HG03565 (cell line): ENCODE data around the gene CREG2.

Experiments
- ATAC-seq: cut with Tn5 transposase; IDR thresholded peaks from one replicate; pipeline ENCODE4 v1.9.1; 2021; ENCODE audit warnings: mild to moderate bottlenecking, moderate library complexity; ENCODE audit not compliant: unreplicated experiment

The CREG2 gene

DNA sequence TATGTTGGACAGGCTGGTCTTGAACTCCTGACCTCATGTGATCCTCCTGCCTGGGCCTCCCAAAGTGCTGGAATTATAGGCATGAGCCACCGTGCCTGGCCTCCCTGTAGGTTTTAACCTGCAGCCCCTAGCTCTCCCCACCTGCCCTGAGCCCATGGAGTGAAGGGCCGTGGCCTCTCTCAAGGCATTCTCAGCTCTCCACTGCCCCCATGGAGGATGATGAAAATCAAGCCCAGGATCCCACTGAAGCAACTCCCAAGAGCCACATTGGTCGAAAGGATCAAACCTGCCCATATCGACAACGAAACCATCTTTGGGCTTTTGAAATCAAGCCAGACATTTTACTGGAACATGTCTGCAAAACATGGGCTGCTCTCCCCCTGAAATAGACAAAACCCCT is 22.4 kb upstream of the CREG2 start:
- ATAC-seq: no peak

DNA sequence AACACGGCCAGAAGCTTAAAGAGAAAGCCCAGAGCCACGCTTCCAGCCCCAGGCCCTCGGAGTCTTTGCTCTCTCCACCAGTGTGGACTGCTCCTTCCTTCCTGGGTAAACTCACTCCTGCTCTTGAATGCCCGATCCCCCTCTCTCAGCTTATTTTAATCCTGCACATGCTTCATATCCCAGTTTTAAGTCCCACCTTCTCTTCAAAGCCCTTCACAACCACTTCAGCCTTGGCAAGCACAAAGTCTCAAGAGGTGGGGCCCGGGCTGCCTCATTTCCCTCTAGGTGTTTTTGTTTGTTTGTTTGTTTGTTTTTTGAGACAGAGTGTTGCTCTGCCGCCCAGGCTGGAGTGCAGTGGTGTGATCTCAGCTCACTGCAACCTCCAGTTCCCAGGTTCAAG is 21.6 kb upstream of the CREG2 start:
- no peak for ATAC-seq

DNA sequence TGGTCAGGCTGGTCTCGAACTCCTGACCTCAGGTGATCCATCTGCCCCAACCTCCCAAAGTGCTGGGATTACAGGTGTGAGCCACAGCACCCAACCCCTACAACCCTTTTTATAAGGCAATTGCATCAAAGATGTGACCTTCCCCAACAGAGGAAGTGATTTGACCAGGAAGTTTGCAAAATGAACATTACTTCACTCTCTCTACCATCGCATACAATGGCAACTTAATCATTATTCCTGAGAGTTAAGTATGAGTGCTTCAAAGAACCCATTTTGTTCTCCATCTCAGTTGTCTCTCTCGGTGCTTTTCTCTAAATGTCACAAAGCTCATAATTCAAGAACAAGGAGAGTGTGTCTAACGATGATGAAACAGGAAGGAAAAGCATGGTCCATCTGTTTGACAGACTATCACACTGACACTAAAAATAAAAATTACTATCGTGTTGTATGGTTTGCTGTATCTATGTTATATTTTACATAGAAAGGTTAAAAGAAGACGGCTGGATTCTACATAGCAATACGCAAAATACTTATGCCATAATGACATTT is 18.1 kb upstream of the CREG2 start:
- no peak for ATAC-seq

DNA sequence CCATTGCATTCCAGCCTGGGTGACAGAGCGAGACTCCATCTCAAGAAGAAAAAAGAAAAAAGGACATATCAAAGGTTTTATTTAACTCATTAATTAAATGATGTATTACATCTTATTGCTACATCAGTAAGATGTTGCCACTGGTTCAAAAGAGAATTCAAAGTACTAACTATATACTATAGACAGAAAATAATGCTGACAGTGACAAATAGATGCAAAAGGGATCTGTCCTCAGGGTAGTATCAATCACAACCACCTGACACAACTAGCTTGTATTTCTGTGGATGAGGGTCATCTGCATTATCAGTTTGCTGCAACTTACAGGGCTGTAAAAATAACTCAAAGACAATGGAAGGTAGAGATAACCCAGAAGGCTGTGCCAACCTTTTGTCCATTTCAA is 16.4 kb upstream of the CREG2 start:
- ATAC-seq: no peak

DNA sequence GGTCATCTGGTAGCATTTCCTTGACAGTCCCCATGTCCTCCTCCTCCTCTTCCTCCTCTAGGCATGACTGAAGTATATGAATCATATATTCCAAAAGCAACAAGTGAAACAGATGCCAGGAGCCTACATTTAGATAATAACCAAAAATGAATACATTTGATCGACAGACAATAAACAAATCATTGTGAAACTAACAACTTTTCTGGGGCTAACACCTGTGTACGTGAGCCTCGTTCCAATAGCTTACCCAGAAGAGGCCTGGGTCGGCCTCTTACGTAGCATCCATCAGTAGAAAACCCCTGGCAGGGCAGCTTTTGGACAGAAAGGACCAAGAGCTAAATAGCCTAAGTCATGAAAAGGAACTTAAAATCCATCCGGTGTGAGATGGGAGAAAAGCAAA is 15.3 kb upstream of the CREG2 start:
- no peak for ATAC-seq

DNA sequence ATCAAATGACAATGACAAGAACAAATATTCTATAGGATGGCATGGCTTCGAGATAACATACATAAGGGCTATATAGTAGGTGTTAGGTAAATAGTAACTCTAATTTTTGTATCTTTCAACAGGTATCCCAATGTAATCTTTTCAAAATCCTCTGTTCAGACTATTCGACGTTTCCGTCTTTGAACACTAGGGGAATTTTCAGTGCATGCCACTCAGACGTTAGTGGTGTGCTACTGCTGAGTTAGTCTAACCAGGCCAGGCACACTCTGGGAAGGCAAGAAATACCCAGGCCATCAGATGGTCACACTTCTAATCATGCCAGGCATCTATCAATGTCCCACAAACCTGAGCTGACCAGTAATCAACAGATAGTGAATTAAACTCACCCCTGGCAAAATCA is 14.6 kb upstream of the CREG2 start:
- ATAC-seq: no peak

DNA sequence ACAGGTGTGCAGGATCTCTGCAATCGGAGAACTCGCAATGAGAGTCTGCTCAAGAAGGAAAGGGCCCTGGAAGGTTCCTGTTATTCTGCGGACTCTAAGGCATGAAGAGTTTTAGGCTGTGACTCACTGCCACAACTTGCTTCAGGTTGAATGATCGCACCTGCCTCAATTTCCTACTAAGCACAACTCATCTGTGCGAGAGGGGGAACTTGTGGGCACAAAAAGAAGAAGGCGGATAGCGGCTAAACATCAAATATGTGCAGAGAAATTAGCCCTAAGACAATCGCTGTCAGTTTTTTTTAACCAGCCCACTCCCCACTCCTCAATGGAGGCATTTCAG is 14.0 kb upstream of the CREG2 start:
- no peak for ATAC-seq

DNA sequence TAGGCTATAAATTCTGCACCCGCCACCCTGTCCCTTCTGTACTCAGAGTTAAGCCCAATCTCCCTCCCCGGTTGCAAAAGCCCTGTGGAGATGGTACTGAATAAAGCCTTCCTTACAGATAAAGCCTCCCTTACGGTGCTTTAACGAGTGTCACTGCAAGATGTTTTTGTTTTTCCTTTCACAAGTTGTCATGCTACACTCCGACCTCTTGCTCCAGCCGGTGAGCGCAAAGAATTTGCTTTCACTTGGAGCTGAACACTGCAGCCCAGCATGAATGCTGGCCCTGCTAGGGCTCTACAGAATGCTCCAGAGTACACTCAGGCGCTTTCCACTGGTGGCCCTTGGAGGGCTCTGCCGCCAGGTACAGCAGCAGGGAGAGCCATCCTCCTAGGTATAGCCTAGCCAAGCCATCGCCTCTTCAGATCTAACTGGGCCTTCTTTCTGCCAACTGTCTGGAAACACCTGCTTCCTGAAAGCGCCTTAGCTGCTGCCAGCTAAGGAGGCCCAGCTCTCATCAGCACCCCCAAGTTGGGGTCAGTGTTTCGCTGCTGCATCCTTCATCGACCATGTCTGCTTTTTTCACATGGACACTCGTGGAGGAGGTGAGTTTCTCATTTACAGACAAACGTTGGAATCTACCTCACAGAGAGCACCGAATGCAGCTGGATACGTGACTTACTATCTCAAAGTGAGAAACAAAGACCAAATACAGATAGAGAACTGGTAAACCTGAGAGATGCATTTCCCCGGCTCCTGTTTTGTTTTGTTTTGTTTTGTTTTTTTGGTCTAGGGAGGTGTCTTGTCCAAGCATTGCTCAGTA is 13.4 kb upstream of the CREG2 start:
- ATAC-seq: no peak

DNA sequence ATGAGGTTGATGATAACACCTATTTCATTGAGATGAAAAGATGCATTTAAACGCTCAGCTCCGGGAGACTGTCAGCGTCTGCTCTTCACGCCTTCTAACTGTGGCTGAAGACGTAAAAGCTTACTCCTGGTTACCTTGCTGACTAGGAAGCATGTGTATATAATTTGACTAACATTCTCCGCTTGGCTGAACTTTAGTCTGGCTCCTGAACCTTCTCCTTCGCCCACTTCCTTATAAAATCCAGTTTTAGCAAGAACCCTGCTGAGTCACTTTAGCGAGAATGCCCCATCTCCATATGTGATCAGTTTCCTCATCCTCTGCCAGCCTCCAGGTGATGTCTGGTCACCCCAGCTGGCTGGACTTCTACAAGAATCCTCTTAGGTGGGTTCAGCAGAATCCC is 12.7 kb upstream of the CREG2 start:
- no peak for ATAC-seq

DNA sequence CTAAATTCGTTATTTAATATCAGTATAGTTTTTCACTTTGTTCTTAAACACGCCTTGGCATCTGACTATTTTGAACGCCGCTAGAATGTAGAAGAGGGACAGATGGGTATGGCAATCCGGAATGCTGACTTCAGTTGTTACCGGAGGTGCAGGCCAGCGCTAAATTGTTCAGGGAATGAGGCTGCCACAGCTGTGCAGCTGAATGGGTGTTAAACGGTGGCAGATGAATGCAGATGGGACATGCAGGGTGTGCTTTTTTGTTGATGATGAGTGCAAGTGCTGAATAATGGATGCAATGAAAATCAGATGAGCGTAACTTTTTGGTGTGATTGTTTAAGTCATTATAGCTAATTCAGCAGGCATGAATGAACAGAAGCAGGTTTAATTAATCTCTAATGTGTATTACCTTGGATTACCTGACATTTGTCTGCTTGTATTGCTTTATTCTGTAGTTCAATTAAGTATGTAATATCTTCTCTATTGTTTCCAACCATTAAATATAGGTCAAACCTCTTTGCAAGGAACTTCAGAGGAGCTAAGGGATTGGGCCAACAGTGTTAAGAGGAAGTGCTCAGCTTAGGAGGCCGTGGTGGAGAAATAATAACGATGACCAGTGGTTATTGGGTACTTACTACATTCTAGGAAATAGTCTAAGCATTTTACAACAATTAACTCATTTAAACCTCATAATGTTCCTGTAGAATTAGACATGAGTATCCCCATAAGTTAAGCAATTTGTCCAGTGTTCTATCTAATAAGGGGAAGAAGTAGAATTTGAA is 11.9 kb upstream of the CREG2 start:
- ATAC-seq: no peak

DNA sequence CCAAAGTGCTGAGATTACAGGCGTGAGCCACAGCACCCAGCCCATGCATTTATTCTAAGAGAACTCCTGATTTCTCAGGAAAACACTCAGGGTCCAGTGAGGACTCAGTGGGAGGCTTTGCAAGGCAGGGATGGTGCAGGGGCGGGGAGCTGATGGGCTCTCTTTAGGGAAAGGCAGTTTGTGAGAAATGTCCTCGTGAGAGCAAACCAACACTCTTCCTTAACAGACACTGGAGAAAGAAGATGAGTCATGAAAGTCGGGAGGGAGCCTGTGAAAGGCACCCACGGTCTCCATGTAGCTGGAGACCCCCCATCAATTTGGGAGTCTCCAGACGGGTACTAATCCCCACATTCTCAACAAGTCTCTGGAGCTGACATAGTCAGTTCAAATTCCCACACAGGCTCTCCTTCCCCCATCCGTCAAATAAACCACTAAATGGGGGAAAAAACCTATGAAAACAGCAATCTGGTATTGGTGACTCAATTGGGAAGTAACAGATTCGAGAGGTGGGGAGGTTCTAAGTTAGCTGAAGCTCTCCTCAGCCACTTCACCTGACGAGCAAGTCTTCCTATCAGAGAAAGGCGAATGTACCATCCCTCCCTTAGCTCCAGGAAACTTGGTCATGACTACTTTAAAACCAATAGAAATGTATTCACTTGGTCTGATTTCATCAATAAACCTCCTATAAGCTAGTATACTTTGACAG is 11.0 kb upstream of the CREG2 start:
- no peak for ATAC-seq

DNA sequence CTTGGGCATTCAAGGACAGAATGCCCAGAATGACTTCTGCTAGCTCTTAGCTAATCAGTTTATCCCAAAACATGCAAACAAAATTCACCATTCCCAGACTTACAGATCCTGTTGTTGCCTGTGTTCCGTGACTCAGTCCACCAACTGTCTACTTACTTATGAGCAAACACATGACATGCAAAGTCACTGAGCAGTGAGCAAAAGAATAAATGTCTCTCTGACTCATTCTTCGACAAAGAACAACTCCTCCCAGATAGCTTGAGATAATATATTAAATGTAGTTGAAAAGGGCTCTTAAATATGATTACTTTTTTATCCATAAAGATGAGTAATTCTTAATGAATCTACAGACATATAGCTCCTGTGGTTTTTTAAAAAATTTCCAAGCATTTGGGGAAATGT is 9.0 kb upstream of the CREG2 start:
- no peak for ATAC-seq

DNA sequence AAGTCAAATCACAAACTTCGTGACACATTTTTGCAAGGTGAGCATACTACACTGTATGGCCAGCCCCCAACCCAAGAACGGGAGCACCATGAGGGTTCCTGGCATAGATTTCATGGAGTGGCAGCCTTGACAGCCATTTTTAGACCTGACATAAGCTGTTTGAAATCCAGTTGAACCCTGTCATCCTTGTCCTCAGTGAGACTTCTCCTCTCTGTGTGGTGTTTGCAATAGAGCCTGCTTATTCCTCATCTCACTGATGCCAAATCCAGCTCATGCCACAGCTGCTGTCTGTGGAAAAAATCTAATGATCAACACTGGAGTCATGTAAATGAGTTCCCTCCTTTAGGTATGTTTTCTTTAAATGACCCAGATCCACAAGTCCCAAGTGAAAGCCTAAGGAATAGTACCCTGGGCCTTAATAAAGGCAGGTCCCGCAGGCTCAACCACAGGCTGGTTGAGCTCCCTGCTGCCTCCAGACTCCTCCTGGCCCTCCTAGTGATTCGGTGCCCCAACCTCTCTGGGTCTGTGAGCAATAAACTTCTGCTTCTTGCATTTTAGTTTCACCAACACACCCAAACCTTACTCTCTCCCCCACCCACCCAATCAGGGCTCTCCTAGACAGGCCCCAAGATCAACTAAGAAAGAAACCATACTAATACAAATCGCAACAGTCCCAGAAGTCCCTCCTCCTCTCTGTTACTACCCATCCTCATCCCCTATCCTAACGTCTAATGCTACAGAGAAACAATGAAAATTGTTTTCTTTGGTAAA is 8.4 kb upstream of the CREG2 start:
- no peak for ATAC-seq

DNA sequence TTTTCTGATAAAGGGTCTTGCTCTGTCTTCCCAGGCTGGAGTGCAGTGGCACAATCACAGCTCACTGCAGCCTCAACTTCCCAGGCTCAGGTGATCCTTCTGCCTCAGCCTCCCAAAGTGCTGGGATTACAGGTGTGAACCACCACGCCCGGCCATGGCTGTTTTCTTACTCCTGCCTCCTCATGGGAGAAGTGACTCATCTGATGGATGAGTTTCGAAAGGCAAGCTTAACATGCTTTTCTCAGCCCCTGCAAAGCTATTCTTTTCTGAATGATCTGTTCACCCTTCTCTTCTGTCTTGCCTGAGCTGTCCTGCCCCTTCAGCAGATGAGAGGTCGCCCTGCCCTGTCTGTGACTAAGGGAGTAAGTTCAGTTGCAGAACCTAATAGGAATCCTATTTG is 929 bp upstream of the CREG2 start:
- no peak for ATAC-seq

DNA sequence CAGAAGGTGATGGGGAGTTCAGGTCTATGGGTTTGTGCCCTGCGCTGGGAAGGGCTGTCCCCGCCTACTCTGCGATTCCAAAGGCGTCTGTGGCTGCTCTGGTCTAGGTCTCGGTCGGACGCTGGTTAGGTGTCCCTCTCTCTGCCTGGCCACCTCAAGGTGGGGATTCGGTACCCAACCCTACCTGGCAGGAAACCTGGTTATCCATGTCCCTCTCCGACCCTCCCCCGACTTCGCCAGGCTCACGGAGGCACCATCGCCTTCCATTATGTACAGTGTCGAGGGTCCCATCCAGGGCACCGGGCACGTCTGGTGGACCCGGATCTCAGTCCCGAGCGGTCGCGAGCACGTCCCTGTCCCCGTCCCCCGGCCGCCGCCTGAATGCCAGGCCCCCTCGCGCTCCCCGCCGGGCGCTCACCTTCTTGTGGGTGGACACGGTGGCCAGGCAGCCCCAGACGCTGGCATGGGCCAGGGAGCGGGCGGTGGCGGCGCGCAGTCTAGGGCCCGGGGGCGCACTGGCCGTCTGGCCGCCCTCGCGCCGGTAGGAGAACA is 628 bp downstream of the CREG2 start:
- no peak for ATAC-seq

DNA sequence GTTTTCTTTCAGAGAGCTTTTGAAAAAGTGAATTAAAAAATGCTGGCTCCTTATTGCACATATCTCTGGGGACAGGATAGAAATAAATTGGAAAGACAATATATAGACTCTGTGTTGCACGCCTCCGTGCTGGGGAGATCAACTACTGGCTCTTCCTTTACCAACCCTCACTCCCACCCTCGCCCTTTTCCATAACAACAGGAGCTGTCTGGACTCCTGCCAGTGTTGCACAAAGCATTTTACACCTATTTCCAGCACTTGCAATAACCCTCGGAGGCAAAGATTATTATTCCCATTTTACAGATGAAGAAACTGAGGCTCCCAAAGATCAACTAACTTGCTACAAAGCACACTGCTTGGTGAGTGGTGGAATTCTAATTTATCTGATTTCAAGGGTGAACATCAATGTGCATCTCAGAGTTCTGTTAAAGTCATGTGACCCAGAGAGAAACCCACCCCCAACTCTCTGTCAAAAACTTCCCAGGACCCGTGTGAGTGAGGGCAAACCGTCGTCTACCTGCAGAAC is 4.2 kb downstream of the CREG2 start:
- no peak for ATAC-seq

DNA sequence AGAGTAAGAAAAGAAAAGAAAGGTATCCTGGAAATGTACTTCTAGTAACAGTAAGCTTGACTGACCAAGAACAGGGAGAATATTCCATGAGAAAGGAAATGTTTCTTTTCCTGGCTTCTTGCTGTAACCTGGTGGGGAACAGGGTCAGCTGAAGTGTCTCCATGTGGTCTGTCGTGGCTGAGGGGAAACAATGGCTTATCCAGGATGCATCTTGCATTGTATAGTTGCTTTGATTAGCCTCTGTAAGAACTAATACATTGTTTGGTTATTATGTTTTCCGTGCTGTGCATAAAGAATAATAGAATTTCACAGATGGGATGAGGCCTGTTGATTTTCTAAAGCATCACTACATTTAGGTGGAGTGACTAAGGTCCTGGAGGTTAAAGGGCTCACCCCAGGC is 4.9 kb downstream of the CREG2 start:
- ATAC-seq: no peak

DNA sequence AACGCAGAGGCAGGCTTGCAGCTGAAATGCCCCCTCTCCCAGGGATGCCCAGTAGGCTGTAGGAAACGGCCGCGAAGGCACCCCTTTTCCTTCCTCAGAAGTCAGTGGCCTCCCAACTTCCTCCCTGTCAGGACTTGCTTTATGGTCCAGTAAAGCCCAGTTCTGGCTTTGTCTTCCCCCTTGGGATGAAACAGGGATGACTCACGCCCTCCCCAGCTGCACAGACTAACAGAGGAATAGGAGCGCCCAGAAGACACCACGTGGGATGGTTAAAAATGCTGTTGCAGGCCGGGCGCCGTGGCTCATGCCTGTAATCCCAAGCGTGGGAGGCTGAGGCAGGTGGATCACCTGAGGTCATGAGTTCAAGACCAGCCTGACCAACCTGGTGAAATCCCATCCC is 6.9 kb downstream of the CREG2 start:
- no peak for ATAC-seq

DNA sequence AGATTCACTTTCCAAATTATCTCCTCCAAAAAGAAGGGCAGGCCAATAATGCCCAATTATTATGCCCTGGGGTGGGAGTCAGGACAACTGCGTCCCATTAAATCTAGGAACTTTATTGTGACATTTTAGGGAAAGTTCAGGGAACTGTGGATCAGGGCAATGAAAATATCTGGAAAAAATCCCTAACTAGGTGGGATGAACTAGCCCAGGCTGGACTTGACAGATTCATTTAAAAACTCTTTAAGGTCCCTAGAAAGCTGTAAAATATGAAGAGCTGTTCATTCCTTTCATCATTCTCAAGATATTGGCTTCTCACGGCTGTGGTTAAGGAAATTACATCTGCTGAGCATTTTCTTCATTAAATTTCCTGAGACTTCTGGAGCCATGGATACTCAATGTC is 8.2 kb downstream of the CREG2 start:
- ATAC-seq: no peak

DNA sequence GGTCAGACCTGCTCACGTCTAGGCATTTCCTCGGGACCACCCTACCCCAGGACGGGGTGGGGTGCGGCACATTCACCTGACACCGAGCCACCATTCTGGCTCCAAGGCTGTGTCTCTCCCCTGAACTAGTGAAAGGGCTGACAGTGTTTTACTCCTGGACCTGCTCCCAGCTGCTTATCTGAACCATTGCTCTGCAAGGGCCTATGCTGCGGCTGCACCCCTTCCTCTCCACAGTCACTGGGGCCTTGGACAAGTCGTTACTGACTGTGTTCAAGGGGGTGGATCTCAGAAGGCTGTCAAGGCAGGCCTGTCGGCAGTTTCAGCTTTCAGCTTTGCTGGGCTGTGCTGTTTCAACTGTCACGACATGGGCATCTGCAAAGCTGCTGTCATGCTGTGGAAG is 11.7 kb downstream of the CREG2 start:
- ATAC-seq: no peak
